BLaER1 (cell line): ENCODE measurements around the gene TGM2.
A peak's percentile ranks its signal among the peaks of the same experiment; 100 is the strongest.

Source experiments
- H3K27ac ChIP-seq: shearing (Covaris generic); formaldehyde crosslinking; 2 replicates; pipeline ENCODE4 v1.8.1; 2022
- H3K27me3 ChIP-seq: shearing (Covaris generic); formaldehyde crosslinking; 2 replicates; pipeline ENCODE4 v1.8.1; 2022
- H3K36me3 ChIP-seq: shearing (Covaris generic); formaldehyde crosslinking; 2 replicates; pipeline ENCODE4 v1.8.1; 2022
- H3K4me1 ChIP-seq: shearing (Covaris generic); formaldehyde crosslinking; 2 replicates; pipeline ENCODE4 v1.8.1; 2022
- H3K4me2 ChIP-seq: shearing (Covaris generic); formaldehyde crosslinking; 2 replicates; pipeline ENCODE4 v1.8.1; 2022
- H3K4me3 ChIP-seq: shearing (Covaris generic); formaldehyde crosslinking; 2 replicates; pipeline ENCODE4 v1.8.1; 2022
- H3K9ac ChIP-seq: shearing (Covaris generic); formaldehyde crosslinking; 2 replicates; pipeline ENCODE4 v1.8.1; 2022
- H3K9me3 ChIP-seq: shearing (Covaris generic); formaldehyde crosslinking; 2 replicates; pipeline ENCODE4 v1.8.1; 2022
- H4K20me1 ChIP-seq: shearing (Covaris generic); formaldehyde crosslinking; 2 replicates; pipeline ENCODE4 v1.8.1; 2022
- Cebpa-rat ChIP-seq: shearing (Covaris generic); IDR thresholded peaks from 2 replicates; pipeline ENCODE4 v1.8.1; 2022

TGM2 gene

GRCh38 chr20:38134427-38135270 lies 30.4 kb downstream of the TGM2 start:
- no peaks in the 10 kb centered on the region for H3K9me3 ChIP-seq
- H3K4me2 ChIP-seq = peak overlapping the region; percentile 63
- no peak overlapping the region for H3K9ac ChIP-seq
- no peaks in the 10 kb centered on the region for H4K20me1 ChIP-seq
- peak overlapping the region; percentile 31; the same call in 1 of the 2 replicates for H3K27ac ChIP-seq
- no peak overlapping the region for H3K4me3 ChIP-seq
- peaks cover 15% of the 10 kb centered on the region for H3K4me1 ChIP-seq
- no peak for TF ChIP-seq Cebpa-rat
- H3K27me3 ChIP-seq = no peaks in the 10 kb centered on the region
- H3K36me3 ChIP-seq = no peaks in the 10 kb centered on the region

DNA sequence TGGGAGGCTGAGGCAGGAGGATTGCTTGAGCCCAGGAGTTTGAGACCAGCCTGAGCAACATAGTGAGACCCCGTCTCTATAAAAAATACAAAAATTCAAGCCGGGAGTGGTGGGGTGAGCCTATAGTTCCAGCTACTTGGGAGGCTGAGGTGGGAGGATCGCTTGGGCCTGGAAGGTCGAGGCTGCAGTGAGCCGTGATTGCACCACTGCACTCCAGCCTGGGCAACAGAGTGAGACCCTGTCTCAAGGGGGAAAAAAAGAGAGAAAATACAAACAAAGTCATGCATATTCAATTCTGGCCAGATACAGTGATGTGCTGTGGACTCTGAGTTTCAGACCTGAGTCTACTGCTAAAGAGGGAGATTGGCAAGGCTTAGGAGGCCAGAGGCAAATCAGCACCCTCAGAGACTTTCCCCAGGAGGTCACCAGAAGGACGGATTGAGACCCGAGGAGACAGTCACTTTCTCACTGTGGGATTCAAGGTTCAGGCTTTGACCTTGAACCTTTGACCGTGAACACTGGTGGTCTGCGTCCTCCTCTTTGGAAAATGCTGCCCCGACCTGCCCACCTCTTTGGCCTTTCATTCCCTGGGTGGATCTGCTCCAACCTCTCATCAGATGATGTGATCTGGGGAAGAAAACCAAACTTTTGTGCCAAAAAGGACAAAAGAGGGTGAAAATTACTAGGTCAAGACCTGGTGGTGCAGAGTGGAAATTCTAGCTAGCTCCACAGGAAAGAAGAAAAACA lies 31.2 kb downstream of the TGM2 start:
- no peaks in the 10 kb centered on the region for H3K36me3 ChIP-seq

GRCh38 chr20:38132910-38133501 lies 32.1 kb downstream of the TGM2 start:
- no peak overlapping the region for H3K27ac ChIP-seq
- H4K20me1 ChIP-seq = no peaks in the 10 kb centered on the region
- no peak overlapping the region for H3K9ac ChIP-seq
- H3K9me3 ChIP-seq = no peaks in the 10 kb centered on the region
- H3K4me1 ChIP-seq = peaks cover 15% of the 10 kb centered on the region
- no peaks in the 10 kb centered on the region for H3K36me3 ChIP-seq
- TF ChIP-seq Cebpa-rat = no peak
- H3K27me3 ChIP-seq = no peaks in the 10 kb centered on the region
- no peak overlapping the region for H3K4me2 ChIP-seq
- no peak overlapping the region for H3K4me3 ChIP-seq

More for the DNA sequence above, 31.2 kb downstream of the TGM2 start:
- H3K4me3 ChIP-seq = no peak overlapping the region
- no peaks in the 10 kb centered on the region for H4K20me1 ChIP-seq
- no peak for TF ChIP-seq Cebpa-rat
- H3K27ac ChIP-seq = peak overlapping the region; percentile 31; the same call in 1 of the 2 replicates
- peaks cover 15% of the 10 kb centered on the region for H3K4me1 ChIP-seq
- no peaks in the 10 kb centered on the region for H3K27me3 ChIP-seq
- H3K4me2 ChIP-seq = peak overlapping the region; percentile 63
- no peak overlapping the region for H3K9ac ChIP-seq
- H3K9me3 ChIP-seq = no peaks in the 10 kb centered on the region

GRCh38 chr20:38132156-38132909 lies 32.7 kb downstream of the TGM2 start:
- Histone ChIP-seq H3K4me2 (no peak overlapping the region), H3K36me3 (no peaks in the 10 kb centered on the region), H3K9ac (no peak overlapping the region), H3K4me3 (no peak overlapping the region), H3K27me3 (no peaks in the 10 kb centered on the region), H3K4me1 (peaks cover 15% of the 10 kb centered on the region), H3K27ac (no peak overlapping the region), H4K20me1 (no peaks in the 10 kb centered on the region), H3K9me3 (no peaks in the 10 kb centered on the region)
- no peak for TF ChIP-seq Cebpa-rat

DNA sequence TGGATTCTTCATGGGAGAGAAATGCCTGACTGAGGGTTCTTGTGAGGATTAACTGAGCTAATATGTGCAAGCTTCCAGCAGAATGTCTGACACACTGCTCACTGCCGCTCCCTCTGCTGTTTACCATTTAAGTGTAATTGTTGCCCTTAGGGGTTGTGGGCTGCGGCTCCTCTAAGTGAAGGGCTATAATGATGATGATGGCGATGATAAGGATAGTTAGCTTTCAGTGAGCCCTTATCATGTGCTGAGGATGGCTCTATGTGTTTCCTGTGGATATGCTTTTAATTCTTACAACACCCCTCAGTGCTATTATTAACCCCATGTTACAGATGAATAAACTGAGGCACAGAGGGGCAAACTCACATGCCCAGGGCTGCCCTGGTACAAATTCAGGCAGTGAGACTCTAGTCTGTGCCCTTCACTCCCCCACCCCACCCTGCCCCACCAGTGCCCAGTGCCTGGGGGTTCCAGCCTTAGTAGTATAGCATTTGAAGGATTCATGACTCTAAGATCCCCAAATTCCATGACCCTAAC lies 33.4 kb downstream of the TGM2 start:
- H3K4me1 ChIP-seq = peaks cover 15% of the 10 kb centered on the region
- H3K9ac ChIP-seq = no peak overlapping the region
- H3K36me3 ChIP-seq = no peaks in the 10 kb centered on the region
- H4K20me1 ChIP-seq = no peaks in the 10 kb centered on the region
- no peak overlapping the region for H3K4me3 ChIP-seq
- no peak overlapping the region for H3K27ac ChIP-seq
- no peak for TF ChIP-seq Cebpa-rat
- H3K27me3 ChIP-seq = no peaks in the 10 kb centered on the region
- H3K4me2 ChIP-seq = no peak overlapping the region
- H3K9me3 ChIP-seq = no peaks in the 10 kb centered on the region

DNA sequence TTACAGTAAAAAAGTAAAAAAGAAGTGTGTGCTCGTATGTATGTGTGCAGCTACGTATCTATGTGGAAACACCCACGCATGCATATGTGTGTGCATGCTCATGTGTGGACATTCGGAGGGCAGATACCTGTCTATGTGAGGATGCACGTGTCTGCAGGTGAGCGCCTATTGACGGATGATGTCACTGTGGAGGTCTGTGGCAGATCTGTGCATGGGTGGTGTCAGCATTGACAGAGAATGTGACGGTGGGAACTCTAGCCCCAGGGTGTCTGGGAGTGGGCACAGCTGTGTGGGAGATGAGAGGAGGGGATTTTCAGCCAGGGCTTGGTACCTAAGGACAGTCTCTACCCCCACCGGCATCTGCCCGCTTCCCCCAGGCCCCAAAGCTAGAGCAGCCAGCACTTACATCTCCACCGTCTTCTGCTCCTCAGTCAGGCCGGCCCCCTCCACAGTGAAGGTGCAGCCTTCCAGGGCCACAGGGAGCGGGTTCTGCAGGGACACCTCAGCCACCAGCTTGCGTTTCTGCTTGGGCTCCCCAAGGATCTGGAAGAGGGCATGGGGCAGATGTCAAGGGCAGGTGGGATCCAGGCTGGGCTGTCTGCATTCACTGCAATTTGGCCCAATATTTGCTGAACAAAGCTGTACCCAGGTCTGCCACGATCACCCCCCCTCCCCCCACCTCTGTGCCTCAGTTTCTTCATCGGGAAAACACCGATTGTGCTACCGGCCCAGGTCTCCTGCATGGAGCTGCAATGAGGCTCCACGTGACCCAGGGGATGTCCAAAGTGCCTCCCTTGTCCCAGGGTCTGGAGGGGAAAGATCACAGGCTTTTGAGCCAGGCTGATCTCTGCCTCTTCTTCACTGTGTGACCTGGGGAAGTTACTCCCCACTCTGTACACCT lies 34.1 kb downstream of the TGM2 start:
- no peak overlapping the region for H3K4me3 ChIP-seq
- no peak for TF ChIP-seq Cebpa-rat
- no peak overlapping the region for H3K27ac ChIP-seq
- no peaks in the 10 kb centered on the region for H3K36me3 ChIP-seq
- H3K9ac ChIP-seq = no peak overlapping the region
- no peaks in the 10 kb centered on the region for H3K27me3 ChIP-seq
- H3K4me2 ChIP-seq = no peak overlapping the region
- H3K9me3 ChIP-seq = no peaks in the 10 kb centered on the region
- H3K4me1 ChIP-seq = peaks cover 15% of the 10 kb centered on the region
- no peaks in the 10 kb centered on the region for H4K20me1 ChIP-seq

GRCh38 chr20:38129893-38130609 lies 35.0 kb downstream of the TGM2 start:
- no peak overlapping the region for H3K27ac ChIP-seq
- H3K36me3 ChIP-seq = no peaks in the 10 kb centered on the region
- no peaks in the 10 kb centered on the region for H3K27me3 ChIP-seq
- H3K4me1 ChIP-seq = peaks cover 15% of the 10 kb centered on the region
- H3K4me3 ChIP-seq = no peak overlapping the region
- no peaks in the 10 kb centered on the region for H3K9me3 ChIP-seq
- H3K9ac ChIP-seq = no peak overlapping the region
- no peaks in the 10 kb centered on the region for H4K20me1 ChIP-seq
- no peak for TF ChIP-seq Cebpa-rat
- H3K4me2 ChIP-seq = no peak overlapping the region

DNA sequence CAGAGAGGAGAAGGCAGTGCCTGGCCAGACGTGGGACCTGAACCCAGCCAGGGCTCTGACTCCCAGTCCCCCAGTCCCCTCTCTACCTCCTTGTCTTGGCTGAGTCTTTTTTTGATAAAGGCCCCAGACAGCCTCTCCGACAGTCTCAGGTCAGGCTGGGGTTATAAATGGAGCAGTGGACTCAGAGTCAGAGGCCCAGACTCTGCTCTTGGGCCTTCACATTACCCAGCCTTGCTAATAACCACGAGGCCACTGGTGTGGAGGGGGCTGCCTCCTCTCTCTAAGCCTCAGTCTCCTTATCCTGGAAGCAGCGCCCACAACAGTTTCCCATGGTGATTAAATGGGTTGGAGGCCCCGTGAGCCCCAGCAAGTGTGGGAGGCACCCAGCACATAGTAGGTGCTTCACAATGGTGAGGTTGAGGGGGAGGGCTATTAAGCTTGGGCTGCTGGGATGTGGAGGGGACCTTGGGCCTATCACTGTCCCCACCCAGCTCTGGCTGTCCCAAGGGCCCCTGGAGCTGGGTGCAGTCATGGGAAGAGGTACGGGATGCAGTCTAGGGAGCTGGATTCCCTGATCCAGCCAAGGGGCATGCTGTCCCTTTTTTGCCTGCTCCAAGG lies 35.7 kb downstream of the TGM2 start:
- Histone ChIP-seq H3K27ac (no peak overlapping the region), H3K9me3 (no peaks in the 10 kb centered on the region), H3K4me2 (no peak overlapping the region), H3K4me3 (no peak overlapping the region), H3K27me3 (no peaks in the 10 kb centered on the region), H4K20me1 (no peaks in the 10 kb centered on the region), H3K4me1 (peaks cover 12% of the 10 kb centered on the region), H3K9ac (no peak overlapping the region), H3K36me3 (no peaks in the 10 kb centered on the region)
- no peak for TF ChIP-seq Cebpa-rat
